Neuronal stem cell (in vitro differentiated cells): ENCODE results near the gene LILRA6.
"Not testable (repeated sequence)": the region's sequence is repeated elsewhere in the genome, so short reads cannot be mapped to it uniquely, and the experiment has no call there.

Experiments
- DNase-seq: peaks from one replicate; pipeline ENCODE4 v3.0.0-alpha.2; 2013; ENCODE audit warnings: low spot score
- H2AFZ ChIP-seq: one replicate; pipeline ENCODE4 v1.6.1; 2013; ENCODE audit warnings: mild to moderate bottlenecking, low read length, inconsistent platforms
- H2AK5ac ChIP-seq: 2 replicates; pipeline ENCODE4 v1.6.1; 2013; ENCODE audit warnings: low read depth, mild to moderate bottlenecking, inconsistent platforms, low read length, moderate library complexity, mixed read lengths
- H2BK120ac ChIP-seq: 2 replicates; pipeline ENCODE4 v1.6.1; 2013; ENCODE audit warnings: low read depth, mild to moderate bottlenecking, inconsistent platforms, low read length, moderate library complexity, mixed read lengths
- H2BK12ac ChIP-seq: one replicate; pipeline ENCODE4 v1.6.1; 2013; ENCODE audit warnings: low read length, inconsistent platforms
- H2BK15ac ChIP-seq: 2 replicates; pipeline ENCODE4 v1.6.1; 2013; ENCODE audit warnings: mild to moderate bottlenecking, low read length, inconsistent platforms, mixed read lengths
- H2BK5ac ChIP-seq: one replicate; pipeline ENCODE4 v1.6.1; 2013; ENCODE audit warnings: inconsistent platforms, mild to moderate bottlenecking, low read length, moderate library complexity
- H3K14ac ChIP-seq: one replicate; pipeline ENCODE4 v1.6.1; 2013; ENCODE audit warnings: low read length, inconsistent platforms
- H3K18ac ChIP-seq: 2 replicates; pipeline ENCODE4 v1.6.1; 2013; ENCODE audit warnings: low read length, inconsistent platforms
- H3K23ac ChIP-seq: 2 replicates; pipeline ENCODE4 v1.6.1; 2013; ENCODE audit warnings: low read depth, mild to moderate bottlenecking, mixed read lengths, low read length, inconsistent platforms; ENCODE audit not compliant: poor library complexity
- H3K27ac ChIP-seq: replicated peaks from 3 replicates; pipeline ENCODE4 v1.5.1; 2013; ENCODE audit warnings: low read length, inconsistent platforms
- H3K27me3 ChIP-seq, 3 experiments: 2 replicates each; pipeline ENCODE4 v1.6.1; 2013; ENCODE audit warnings: low read length in 3 of 3, mild to moderate bottlenecking in 2 of 3, inconsistent platforms in 1 of 3, low read depth in 1 of 3, mixed read lengths in 1 of 3, moderate library complexity in 1 of 3; ENCODE audit not compliant: control insufficient read depth in 3 of 3, insufficient read depth in 3 of 3
- H3K36me3 ChIP-seq, 2 donors: replicated peaks in 1 of 2; 2 replicates each; pipeline ENCODE4 v1.6.1; 2013; ENCODE audit warnings: low read length in 2 of 2; ENCODE audit not compliant: control insufficient read depth in 2 of 2, insufficient read depth in 2 of 2
- H3K4ac ChIP-seq: 2 replicates; pipeline ENCODE4 v1.6.1; 2013; ENCODE audit warnings: inconsistent platforms, mild to moderate bottlenecking, low read length, moderate library complexity
- H3K4me1 ChIP-seq, 2 donors: 1 replicate in 1 of 2; 2 replicates in 1 of 2; pipeline ENCODE4 v1.6.1; 2013; ENCODE audit warnings: low read length in 2 of 2, low read depth in 1 of 2; ENCODE audit not compliant: control insufficient read depth in 2 of 2, insufficient read depth in 1 of 2
- H3K4me2 ChIP-seq: one replicate; pipeline ENCODE4 v1.6.1; 2013; ENCODE audit warnings: mild to moderate bottlenecking, low read length, inconsistent platforms; ENCODE audit not compliant: insufficient read depth, poor library complexity, severe bottlenecking
- H3K4me3 ChIP-seq, 2 donors: 2 replicates each; pipeline ENCODE4 v1.5.1; 2013; ENCODE audit warnings: low read length in 2 of 2, mild to moderate bottlenecking in 2 of 2, inconsistent platforms in 1 of 2, moderate library complexity in 1 of 2
- H3K79me1 ChIP-seq: one replicate; pipeline ENCODE4 v1.6.1; 2013; ENCODE audit warnings: low read depth, mild to moderate bottlenecking, inconsistent platforms, low read length, moderate library complexity
- H3K9ac ChIP-seq: one replicate; pipeline ENCODE4 v1.6.1; 2013; ENCODE audit warnings: mild to moderate bottlenecking, low read depth, low read length, inconsistent platforms; ENCODE audit not compliant: poor library complexity
- H3K9me3 ChIP-seq, 2 donors: replicated peaks in 1 of 2; 2 replicates each; pipeline versions ENCODE3 to v1.6.1; 2013; ENCODE audit warnings: low read length in 2 of 2, mild to moderate bottlenecking in 2 of 2, inconsistent platforms in 1 of 2, low read depth in 1 of 2, mixed read lengths in 1 of 2, moderate library complexity in 1 of 2; ENCODE audit not compliant: control insufficient read depth in 2 of 2, insufficient read depth in 1 of 2
- H4K8ac ChIP-seq: one replicate; pipeline ENCODE4 v1.6.1; 2013; ENCODE audit warnings: low read depth, mild to moderate bottlenecking, inconsistent platforms, low read length, moderate library complexity
- H4K91ac ChIP-seq: one replicate; pipeline ENCODE4 v1.6.1; 2013; ENCODE audit warnings: low read length, low read depth, mild to moderate bottlenecking, inconsistent platforms; ENCODE audit not compliant: poor library complexity
- WGBS, 2 donors: extraction: QIAGEN DNeasy Blood & Tissue Kit; methylation state at CpG; one replicate each; pipeline ENCODE4 v1.1.7; 2013; ENCODE audit warnings: missing lambda C conversion rate in 2 of 2, mixed read lengths in 1 of 2; ENCODE audit not compliant: insufficient read length in 2 of 2, insufficient replicate concordance in 1 of 2; ENCODE audit errors: extremely low coverage in 2 of 2; 5-methylcytosine and 5-hydroxymethylcytosine counted together

Gene LILRA6

DNA sequence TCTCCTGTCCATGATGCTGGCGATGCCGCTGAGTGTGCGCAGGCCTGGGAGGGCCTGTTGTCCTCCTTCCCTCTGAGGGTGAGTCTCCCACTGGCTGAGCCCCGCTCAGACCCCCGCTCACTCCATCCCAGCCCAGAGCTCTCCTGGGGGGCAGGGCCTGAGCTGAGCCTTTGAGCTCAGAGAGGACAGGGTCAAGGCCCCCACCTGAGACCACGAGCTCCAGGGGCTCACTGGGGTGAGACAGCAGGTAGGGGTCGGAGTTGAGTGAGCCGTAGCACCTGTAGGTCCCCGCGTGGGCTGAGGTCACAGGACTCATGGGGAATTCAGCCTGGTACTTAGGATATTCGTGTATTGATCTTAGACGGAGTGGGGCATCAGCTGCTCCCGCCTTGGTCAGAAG lies 35.5 kb upstream of the LILRA6 start:
- H2BK5ac ChIP-seq, result peak overlapping the region; percentile 53
- H2AK5ac ChIP-seq, H2AFZ ChIP-seq, H3K4me3 ChIP-seq, H3K27me3 ChIP-seq, H2BK120ac ChIP-seq, H4K91ac ChIP-seq, DNase-seq, H3K79me1 ChIP-seq, H2BK12ac ChIP-seq, H3K18ac ChIP-seq, H3K4me1 ChIP-seq, H3K9ac ChIP-seq, H2BK15ac ChIP-seq, H3K4me2 ChIP-seq, H3K23ac ChIP-seq, H3K9me3 ChIP-seq, H4K8ac ChIP-seq, H3K27ac ChIP-seq, H3K4ac ChIP-seq, H3K14ac ChIP-seq, H3K36me3 ChIP-seq: not testable (repeated sequence)
- WGBS, 2 donors, result no CpG with 5 or more reads among the region's 13 CpGs

DNA sequence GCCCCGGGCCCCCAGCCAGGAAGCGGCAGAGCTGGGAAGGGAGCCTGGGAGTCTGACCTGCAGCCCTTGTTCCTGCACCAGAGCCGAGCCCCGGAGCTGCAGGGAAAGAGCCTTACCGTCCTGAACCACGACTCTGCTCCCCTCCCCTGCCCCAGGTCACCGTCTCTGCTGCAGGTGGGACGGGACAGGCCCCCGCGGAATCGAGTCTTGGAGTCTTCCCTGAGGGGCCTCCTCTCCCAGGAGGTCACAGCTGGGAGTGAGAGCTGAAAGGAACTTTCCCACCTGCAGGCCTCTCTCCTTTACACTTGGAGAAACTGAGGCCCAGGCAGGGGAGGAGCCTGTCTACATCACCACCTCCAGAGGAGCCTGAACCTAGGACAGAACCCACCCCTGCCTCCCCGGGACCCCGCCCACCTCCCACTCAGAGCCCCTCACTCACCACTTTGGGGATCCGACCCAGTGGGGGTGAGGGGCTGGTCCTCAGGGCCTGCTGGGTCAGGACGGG lies 34.6 kb upstream of the LILRA6 start:
- H3K18ac ChIP-seq, H3K4me3 ChIP-seq, H3K4ac ChIP-seq, H3K14ac ChIP-seq, H3K23ac ChIP-seq, H2BK120ac ChIP-seq, H3K9me3 ChIP-seq, H3K36me3 ChIP-seq, H3K79me1 ChIP-seq, H3K4me1 ChIP-seq, H3K27ac ChIP-seq, H2BK12ac ChIP-seq, H3K4me2 ChIP-seq, H4K8ac ChIP-seq, H2BK5ac ChIP-seq, H2BK15ac ChIP-seq, H3K27me3 ChIP-seq, H3K9ac ChIP-seq, DNase-seq, H2AFZ ChIP-seq, H2AK5ac ChIP-seq, H4K91ac ChIP-seq: not testable (repeated sequence)
- no CpG with 5 or more reads among the region's 15 CpGs for WGBS, 2 donors

DNA sequence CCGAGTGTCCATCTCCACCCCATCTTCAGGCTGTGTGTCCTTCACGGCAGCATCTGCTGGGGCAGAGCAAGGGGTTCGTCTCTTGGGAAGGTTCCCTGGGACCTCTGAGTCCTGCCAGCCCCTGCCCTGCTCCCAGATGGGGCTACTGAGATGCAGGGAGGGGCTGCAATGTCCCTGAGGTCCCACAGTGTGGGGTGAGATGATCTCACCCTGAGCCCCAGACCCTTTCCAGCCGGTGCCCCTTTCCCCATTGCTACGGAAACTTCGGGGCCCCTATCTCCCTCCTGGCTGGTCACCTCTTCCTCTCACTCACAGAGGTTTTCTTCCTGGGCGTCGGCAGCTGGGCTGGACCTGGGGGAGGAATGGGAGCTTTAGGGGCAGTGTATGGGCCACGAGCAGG lies 33.4 kb upstream of the LILRA6 start:
- Histone ChIP-seq H3K23ac (no peak overlapping the region), H3K4ac (no peak overlapping the region), H3K9me3 (no peaks in the 10 kb centered on the region), H3K4me1 (no peaks in the 10 kb centered on the region), H4K91ac (no peak overlapping the region), H3K27ac (no peak overlapping the region), H3K4me2 (no peak overlapping the region), H2BK15ac (no peak overlapping the region), H3K4me3 (no peak overlapping the region), H2BK5ac (no peak overlapping the region), H3K14ac (no peak overlapping the region), H3K18ac (no peak overlapping the region), H3K79me1 (no peaks in the 10 kb centered on the region), H2AK5ac (no peak overlapping the region), H2BK120ac (no peak overlapping the region), H3K27me3 (no peaks in the 10 kb centered on the region), H3K36me3 (no peaks in the 10 kb centered on the region), H3K9ac (no peak overlapping the region), H4K8ac (no peak overlapping the region), H2BK12ac (no peak overlapping the region), H2AFZ (no peak overlapping the region)
- WGBS, 2 donors, result no CpG with 5 or more reads among the region's 9 CpGs
- no peak for DNase-seq

DNA sequence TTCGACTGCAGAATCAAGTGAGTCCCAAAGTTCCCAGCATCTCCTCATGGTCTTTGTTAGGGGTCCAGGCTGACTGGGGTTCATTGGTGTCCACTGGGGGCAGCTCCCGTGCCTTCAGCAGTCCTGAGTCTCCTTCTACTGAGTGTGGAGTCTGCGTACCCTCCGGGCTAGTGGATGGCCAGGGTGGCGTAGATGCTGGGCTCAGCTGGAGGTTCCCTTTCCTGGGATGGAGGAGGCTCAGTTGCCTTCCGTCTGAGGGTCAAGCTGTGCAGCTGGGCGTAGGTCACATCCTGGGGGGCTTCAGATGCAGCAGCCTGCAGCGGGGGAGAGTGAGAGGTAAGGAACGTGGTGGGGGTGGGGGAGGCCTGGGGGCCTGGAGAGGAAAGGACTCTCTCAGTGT lies 31.9 kb upstream of the LILRA6 start:
- not testable (repeated sequence) for H2BK120ac ChIP-seq, DNase-seq, H3K4me2 ChIP-seq, H2BK15ac ChIP-seq, H3K9ac ChIP-seq, H3K27ac ChIP-seq, H3K4me3 ChIP-seq, H4K8ac ChIP-seq, H3K79me1 ChIP-seq, H3K36me3 ChIP-seq, H3K23ac ChIP-seq, H3K14ac ChIP-seq, H3K4ac ChIP-seq, H2BK5ac ChIP-seq, H2AFZ ChIP-seq, H4K91ac ChIP-seq, H3K9me3 ChIP-seq, H2BK12ac ChIP-seq, H3K18ac ChIP-seq, H3K4me1 ChIP-seq, H2AK5ac ChIP-seq, H3K27me3 ChIP-seq
- WGBS, 2 donors, result no CpG with 5 or more reads among the region's 9 CpGs
